ENCODE measurements around the gene SRD5A1. TPM values are rescaled to one million over a fixed set of nuclear protein-coding genes. Genes with fewer than 3 reads are reported as not detected.

The SRD5A1 gene
- total RNA-seq, 4 donors from 2014 or later: 0.75 to 4.3 (median 3.3) TPM

DNA sequence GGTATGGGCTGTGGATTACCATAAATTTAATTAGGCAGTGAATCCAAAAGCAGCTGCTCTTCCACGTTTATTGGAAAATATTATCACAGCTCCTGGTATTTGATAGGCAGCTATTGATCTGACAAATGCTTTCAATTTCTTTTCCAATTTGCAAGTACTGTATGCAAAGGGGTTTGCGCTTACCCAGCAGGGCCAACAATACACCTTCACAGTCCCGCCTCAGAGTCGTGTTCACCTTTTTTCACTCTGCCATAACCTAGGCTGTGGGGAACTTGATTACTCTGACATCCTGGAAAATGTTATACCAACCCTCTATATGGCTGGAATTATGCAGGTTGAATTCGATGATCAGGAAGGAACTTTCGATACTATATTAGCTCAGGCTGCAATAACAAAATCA lies 47.7 kb downstream of the SRD5A1 start:
- TF ChIP-seq POLR2A (IDR thresholded peaks at IDR 0.05): no peak
- no peak for TF ChIP-seq CTCF (IDR thresholded peaks at IDR 0.05 in 4 of 5, conservative IDR thresholded peaks at IDR 0.05 in 1 of 5)
- intact Hi-C loops (cut with DNase I; ENCODE audit: low total_unique reads) (no loop called here), in situ Hi-C loops (cut with MboI; ENCODE audit: low sequenced_read_pairs in 4 of 4) (no loop called here)
- no peak overlapping the region for H3K4me3 ChIP-seq
- no peaks in the 10 kb centered on the region for H3K27me3 ChIP-seq
- no peak for ATAC-seq
- no peak overlapping the region for H3K27ac ChIP-seq
- no peaks in the 10 kb centered on the region for H3K4me1 ChIP-seq
- no peaks in the 10 kb centered on the region for H3K36me3 ChIP-seq
- no peak for DNase-seq
- H3K9me3 ChIP-seq: no peaks in the 10 kb centered on the region

- no peak for DNase-seq
- Histone ChIP-seq H3K4me1 (no peaks in the 10 kb centered on the region), H3K27me3 (no peaks in the 10 kb centered on the region), H3K4me3 (no peak overlapping the region), H3K36me3 (no peaks in the 10 kb centered on the region), H3K9me3 (no peaks in the 10 kb centered on the region), H3K27ac (no peak overlapping the region)
- ATAC-seq: no peak
- in situ Hi-C loops (cut with MboI; ENCODE audit: low sequenced_read_pairs in 4 of 4): no loop called here
- intact Hi-C loops (cut with DNase I; ENCODE audit: low total_unique reads): no loop called here
- TF ChIP-seq POLR2A (IDR thresholded peaks at IDR 0.05) (no peak), CTCF (IDR thresholded peaks at IDR 0.05 in 4 of 5, conservative IDR thresholded peaks at IDR 0.05 in 1 of 5) (no peak)
These were observed 48.4 kb downstream of the SRD5A1 start for GRCh38 chr5:6681682-6682081.

DNA sequence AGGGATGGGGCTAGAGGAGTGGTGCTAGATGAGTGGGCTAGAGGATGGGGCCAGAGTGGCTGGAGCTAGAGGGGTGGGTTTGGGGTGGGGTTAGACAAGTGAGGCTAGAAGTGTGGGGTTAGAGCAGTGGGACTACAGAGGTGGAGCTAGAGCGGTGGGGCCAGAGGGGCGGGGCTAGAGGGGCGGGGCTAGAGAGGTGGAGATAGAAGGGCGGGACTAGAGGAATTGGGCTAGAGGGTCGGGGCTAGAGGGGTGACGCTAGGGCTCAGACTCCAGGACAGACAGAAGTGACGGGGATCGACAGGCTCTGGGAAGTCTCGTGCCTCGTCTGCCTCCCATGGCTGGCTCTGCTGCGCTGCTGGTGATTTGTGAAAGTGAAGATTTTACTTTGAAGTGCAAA lies 49.0 kb downstream of the SRD5A1 start:
- Histone ChIP-seq H3K9me3 (no peaks in the 10 kb centered on the region), H3K27me3 (no peaks in the 10 kb centered on the region), H3K4me3 (no peak overlapping the region), H3K27ac (no peak overlapping the region), H3K36me3 (no peaks in the 10 kb centered on the region), H3K4me1 (no peaks in the 10 kb centered on the region)
- DNase-seq (no peak), ATAC-seq (no peak)
- in situ Hi-C loops (cut with MboI; ENCODE audit: low sequenced_read_pairs in 4 of 4): no loop called here
- TF ChIP-seq CTCF (IDR thresholded peaks at IDR 0.05 in 4 of 5, conservative IDR thresholded peaks at IDR 0.05 in 1 of 5) (no peak), POLR2A (IDR thresholded peaks at IDR 0.05) (no peak)
- intact Hi-C loops (cut with DNase I; ENCODE audit: low total_unique reads): no loop called here

- DNase-seq (no peak), ATAC-seq (no peak)
- no peaks in the 10 kb centered on the region for H3K27me3 ChIP-seq
- intact Hi-C loops (cut with DNase I; ENCODE audit: low total_unique reads) (no loop called here), in situ Hi-C loops (cut with MboI; ENCODE audit: low sequenced_read_pairs in 4 of 4) (no loop called here)
- no peak for TF ChIP-seq CTCF (IDR thresholded peaks at IDR 0.05 in 4 of 5, conservative IDR thresholded peaks at IDR 0.05 in 1 of 5)
- no peak for TF ChIP-seq POLR2A (IDR thresholded peaks at IDR 0.05)
- H3K9me3 ChIP-seq: no peaks in the 10 kb centered on the region
- H3K36me3 ChIP-seq: no peaks in the 10 kb centered on the region
- no peaks in the 10 kb centered on the region for H3K4me1 ChIP-seq
- no peak overlapping the region for H3K4me3 ChIP-seq
- no peak overlapping the region for H3K27ac ChIP-seq
These were observed 50.0 kb downstream of the SRD5A1 start for GRCh38 chr5:6683241-6683640.

- DNase-seq (no peak), ATAC-seq (no peak)
- no peak for TF ChIP-seq CTCF (IDR thresholded peaks at IDR 0.05 in 4 of 5, conservative IDR thresholded peaks at IDR 0.05 in 1 of 5)
- no peak for TF ChIP-seq POLR2A (IDR thresholded peaks at IDR 0.05)
- Histone ChIP-seq H3K4me1 (no peaks in the 10 kb centered on the region), H3K27me3 (no peaks in the 10 kb centered on the region), H3K9me3 (no peaks in the 10 kb centered on the region), H3K4me3 (no peak overlapping the region), H3K36me3 (no peaks in the 10 kb centered on the region), H3K27ac (no peak overlapping the region)
- intact Hi-C loops (cut with DNase I; ENCODE audit: low total_unique reads): no loop called here
- in situ Hi-C loops (cut with MboI; ENCODE audit: low sequenced_read_pairs in 4 of 4): no loop called here
These were observed 50.8 kb downstream of the SRD5A1 start for GRCh38 chr5:6684075-6684474.
